Germinal center (tissue), 1 donor: ENCODE results near the gene RNU2-63P.
"Not testable (repeated sequence)": the region's sequence is repeated elsewhere in the genome, so short reads cannot be mapped to it uniquely, and the experiment has no call there.

Source experiments
- DNase-seq: peaks from one replicate; pipeline ENCODE4 v3.0.0; 2012; ENCODE audit warnings: mixed read lengths, low spot score

The RNU2-63P gene

DNA sequence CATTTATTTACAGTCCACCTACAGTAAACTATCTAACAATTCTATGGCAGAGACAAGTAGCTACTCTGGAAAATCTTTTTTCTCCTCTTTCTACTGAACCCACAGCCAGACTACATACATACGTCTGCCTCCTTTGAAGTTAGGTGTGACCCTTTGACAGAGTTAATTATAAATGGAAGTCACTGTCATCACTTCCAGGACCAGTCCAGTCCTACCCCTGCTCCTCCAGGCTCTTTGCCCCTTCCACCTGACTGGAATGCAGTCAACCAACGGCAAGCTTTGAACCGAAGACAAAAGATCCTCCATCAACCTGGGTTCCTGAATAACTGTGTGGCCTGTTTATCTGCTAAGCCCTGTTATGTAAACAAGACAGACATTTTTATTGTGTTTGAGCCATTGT lies 35.2 kb downstream of the RNU2-63P start:
- not testable (repeated sequence) for DNase-seq

DNA sequence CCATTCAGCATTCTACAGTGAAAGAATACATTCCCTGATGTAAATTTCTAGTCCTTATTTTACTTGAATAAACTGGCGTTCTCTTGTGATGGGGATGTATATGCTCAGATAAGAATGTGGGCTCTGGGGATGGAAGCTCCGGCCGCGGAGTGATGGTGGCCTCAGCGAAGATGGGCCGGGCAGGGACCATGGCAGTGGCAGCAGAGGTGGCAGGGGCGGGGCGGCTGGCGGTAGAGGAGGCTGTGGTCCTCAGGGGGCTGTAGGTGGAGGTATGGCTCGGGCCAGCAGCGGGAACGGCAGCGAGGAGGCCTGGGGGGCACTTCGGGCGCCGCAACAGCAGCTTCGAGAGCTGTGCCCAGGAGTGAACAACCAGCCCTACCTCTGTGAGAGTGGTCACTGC lies 44.0 kb downstream of the RNU2-63P start:
- not testable (repeated sequence) for DNase-seq
